ENCODE measurements around the gene STAMBP.

- TF ChIP-seq, protein P1, sequence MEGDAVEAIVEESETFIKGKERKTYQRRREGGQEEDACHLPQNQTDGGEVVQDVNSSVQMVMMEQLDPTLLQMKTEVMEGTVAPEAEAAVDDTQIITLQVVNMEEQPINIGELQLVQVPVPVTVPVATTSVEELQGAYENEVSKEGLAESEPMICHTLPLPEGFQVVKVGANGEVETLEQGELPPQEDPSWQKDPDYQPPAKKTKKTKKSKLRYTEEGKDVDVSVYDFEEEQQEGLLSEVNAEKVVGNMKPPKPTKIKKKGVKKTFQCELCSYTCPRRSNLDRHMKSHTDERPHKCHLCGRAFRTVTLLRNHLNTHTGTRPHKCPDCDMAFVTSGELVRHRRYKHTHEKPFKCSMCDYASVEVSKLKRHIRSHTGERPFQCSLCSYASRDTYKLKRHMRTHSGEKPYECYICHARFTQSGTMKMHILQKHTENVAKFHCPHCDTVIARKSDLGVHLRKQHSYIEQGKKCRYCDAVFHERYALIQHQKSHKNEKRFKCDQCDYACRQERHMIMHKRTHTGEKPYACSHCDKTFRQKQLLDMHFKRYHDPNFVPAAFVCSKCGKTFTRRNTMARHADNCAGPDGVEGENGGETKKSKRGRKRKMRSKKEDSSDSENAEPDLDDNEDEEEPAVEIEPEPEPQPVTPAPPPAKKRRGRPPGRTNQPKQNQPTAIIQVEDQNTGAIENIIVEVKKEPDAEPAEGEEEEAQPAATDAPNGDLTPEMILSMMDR (IDR thresholded peaks at IDR 0.05; ENCODE audit: low read depth, low read length): no peak
- TF ChIP-seq MYC (IDR thresholded peaks at IDR 0.05; ENCODE audit: low read depth, low read length): no peak
These were observed 93.9 kb downstream of the STAMBP start for GRCh38 chr2:73922681-73923080.

Measured in NB4 (cell line).